SK-N-SH (cell line): ENCODE results near the gene ASPG. TPM values are rescaled to one million over a fixed set of nuclear protein-coding genes. Genes with fewer than 3 reads are reported as not detected.

ENCODE experiments used
- CTCF ChIA-PET: fragments of 300-600, 350-600 bp; formaldehyde crosslinking; extraction: SDS; loops from one replicate; lab custom pipeline; 2021; lab: Yijun Ruan, JAX
- POLR2A ChIA-PET: fragments of 350-600 bp; sonication (Branson Sonifier 250); formaldehyde crosslinking; extraction: SDS; loops from one replicate; lab custom pipeline; 2020; ENCODE audit warnings: antibody characterized with exemption, inconsistent platforms; lab: Yijun Ruan, JAX
- DNase-seq: peaks from one replicate; pipeline ENCODE4 v3.0.0; 2012
- H2AFZ ChIP-seq: fragments of 200-600 bp; sonication (generic); 2 replicates; pipeline ENCODE4 v1.8.1; 2016; ENCODE audit warnings: antibody characterized with exemption, mild to moderate bottlenecking, low read depth
- H3F3A ChIP-seq: fragments of 200-600 bp; sonication (generic); replicated peaks from 2 replicates; pipeline ENCODE3; 2016; ENCODE audit warnings: antibody characterized with exemption, mild to moderate bottlenecking; ENCODE audit not compliant: insufficient read depth
- H3K27ac ChIP-seq, 2 experiments: fragments of 200-500 bp in 1 of 2; fragments of 200-600 bp in 1 of 2; sonication (Bioruptor generic) in 1 of 2; sonication (generic), shearing (Covaris generic) in 1 of 2; 2 replicates each; pipeline versions ENCODE4 v1.5.1 to v1.6.1; 2014 to 2016; ENCODE audit warnings: low read depth in 2 of 2, inconsistent platforms in 1 of 2, low read length in 1 of 2, mild to moderate bottlenecking in 1 of 2, mixed read lengths in 1 of 2
- H3K27me3 ChIP-seq: fragments of 200-600 bp; sonication (generic), shearing (Covaris generic); 2 replicates; pipeline ENCODE4 v1.6.1; 2016; ENCODE audit warnings: mixed run types; ENCODE audit not compliant: insufficient read depth
- H3K36me3 ChIP-seq, 2 experiments: fragments of 200-500 bp in 1 of 2; fragments of 200-600 bp in 1 of 2; sonication (Bioruptor generic) in 1 of 2; sonication (generic) in 1 of 2; replicated peaks in 1 of 2; 2 replicates each; pipeline versions ENCODE3 to v1.5.1; 2014 to 2016; ENCODE audit warnings: low read length in 1 of 2, mild to moderate bottlenecking in 1 of 2; ENCODE audit not compliant: insufficient read depth in 2 of 2, control insufficient read depth in 1 of 2
- H3K4me1 ChIP-seq, 2 experiments: fragments of 200-500 bp in 1 of 2; fragments of 200-600 bp in 1 of 2; sonication (Bioruptor generic) in 1 of 2; sonication (generic), shearing (Covaris generic) in 1 of 2; 2 replicates each; pipeline versions ENCODE4 v1.5.1 to v1.6.1; 2014 to 2016; ENCODE audit warnings: low read depth in 1 of 2, low read length in 1 of 2, mixed run types in 1 of 2; ENCODE audit not compliant: insufficient read depth in 2 of 2, control insufficient read depth in 1 of 2
- H3K4me2 ChIP-seq: fragments of 200-600 bp; sonication (generic), shearing (Covaris generic); 2 replicates; pipeline ENCODE4 v1.6.1; 2017; ENCODE audit warnings: mixed run types
- H3K4me3 ChIP-seq, 2 experiments: fragments of 200-500 bp in 1 of 2; fragments of 200-600 bp in 1 of 2; sonication (Bioruptor generic) in 1 of 2; sonication (generic), shearing (Covaris generic) in 1 of 2; 2 replicates each; pipeline versions ENCODE4 v1.5.1 to v1.8.1; 2014 to 2016; ENCODE audit warnings: low read depth in 2 of 2, inconsistent platforms in 1 of 2, low read length in 1 of 2, mild to moderate bottlenecking in 1 of 2, mixed read lengths in 1 of 2, moderate library complexity in 1 of 2
- H3K79me2 ChIP-seq: fragments of 200-600 bp; sonication (generic); 2 replicates; pipeline ENCODE4 v1.8.1; 2017; ENCODE audit warnings: mild to moderate bottlenecking; ENCODE audit not compliant: insufficient read depth
- H3K9ac ChIP-seq: fragments of 200-600 bp; sonication (generic); 2 replicates; pipeline ENCODE4 v1.6.1; 2017; ENCODE audit warnings: mixed run types
- H3K9me2 ChIP-seq: fragments of 200-600 bp; sonication (generic); 2 replicates; pipeline ENCODE4 v1.6.1; 2017; ENCODE audit warnings: mixed run types
- H3K9me3 ChIP-seq: fragments of 200-600 bp; sonication (generic); 2 replicates; pipeline ENCODE4 v1.6.1; 2017; ENCODE audit warnings: mixed run types, mild to moderate bottlenecking, moderate library complexity
- H4K20me1 ChIP-seq: fragments of 200-600 bp; sonication (generic); 2 replicates; pipeline ENCODE4 v1.6.1; 2017; ENCODE audit warnings: mild to moderate bottlenecking, mixed run types; ENCODE audit not compliant: insufficient read depth
- EP300 ChIP-seq, 2 experiments: IDR thresholded peaks; 2 replicates each; pipeline versions ENCODE4 v1.4.0 to v1.6.1; 2012; ENCODE audit warnings: borderline replicate concordance in 1 of 2, low read depth in 1 of 2, low read length in 1 of 2
- FOSL2 ChIP-seq: IDR thresholded peaks from 2 replicates; pipeline ENCODE4 v1.4.0; 2012; ENCODE audit warnings: low read depth, mild to moderate bottlenecking, moderate library complexity, borderline replicate concordance
- FOXJ3 ChIP-seq: sonication (generic); formaldehyde crosslinking; IDR thresholded peaks from 2 replicates; pipeline ENCODE4 v1.5.1; 2020; ENCODE audit warnings: mild to moderate bottlenecking, missing genetic modification reagents
- GABPA ChIP-seq: IDR thresholded peaks from 2 replicates; pipeline ENCODE4 v1.4.0; 2012; ENCODE audit warnings: low read depth, mild to moderate bottlenecking
- GATA2 ChIP-seq: sonication (generic); formaldehyde crosslinking; IDR thresholded peaks from 2 replicates; pipeline ENCODE4 v1.5.0; 2020; ENCODE audit warnings: mild to moderate bottlenecking, missing genetic modification reagents
- JUND ChIP-seq: IDR thresholded peaks from 2 replicates; pipeline ENCODE4 v1.4.0; 2012
- MXI1 ChIP-seq: IDR thresholded peaks from 2 replicates; pipeline ENCODE4 v1.6.1; 2012; ENCODE audit warnings: mild to moderate bottlenecking, low read depth, low read length, improper control_type of control experiment
- NRF1 ChIP-seq: IDR thresholded peaks from 2 replicates; pipeline ENCODE4 v1.6.1; 2012; ENCODE audit warnings: low read depth, mild to moderate bottlenecking, low read length
- RCOR1 ChIP-seq: fragments of 150-350 bp; IDR thresholded peaks from 2 replicates; pipeline ENCODE4 v1.6.1; 2017; ENCODE audit warnings: antibody characterized with exemption, low read length
- SIN3A ChIP-seq: IDR thresholded peaks from 2 replicates; pipeline ENCODE4 v1.6.1; 2012; ENCODE audit warnings: low read depth, mild to moderate bottlenecking, low read length, moderate library complexity, borderline replicate concordance
- SMC3 ChIP-seq: IDR thresholded peaks from 2 replicates; pipeline ENCODE4 v1.6.1; 2012; ENCODE audit warnings: low read depth, low read length, improper control_type of control experiment
- TEAD4 ChIP-seq: IDR thresholded peaks from 2 replicates; pipeline ENCODE4 v1.4.0; 2012; ENCODE audit warnings: mild to moderate bottlenecking, borderline replicate concordance; ENCODE audit not compliant: insufficient read depth
- YY1 ChIP-seq: IDR thresholded peaks from 2 replicates; pipeline ENCODE4 v1.4.0; 2012; ENCODE audit warnings: low read depth, mild to moderate bottlenecking
- WGBS: methylation state at CpG from one replicate; pipeline ENCODE4 v1.1.6; 2017; ENCODE audit warnings: low lambda C conversion rate; 5-methylcytosine and 5-hydroxymethylcytosine counted together
- polyA plus RNA-seq, 3 experiments: library from polyadenylated mRNA; depleted of rRNA; stranded (reverse); fragments of >200 nt; gene quantifications; 2 replicates each; pipeline ENCODE4 v1.2.3, GENCODE V29; 2012
- TF ChIP-seq, protein P1 (sequence below): IDR thresholded peaks from 2 replicates; pipeline ENCODE4; 2012
- TF ChIP-seq, protein P2 (sequence below): fragments of 150-350 bp; IDR thresholded peaks from 2 replicates; pipeline ENCODE4 v1.6.1; 2016; ENCODE audit warnings: mild to moderate bottlenecking, low read depth, low read length
- TF ChIP-seq, protein P3 (sequence below): fragments of 150-350 bp; IDR thresholded peaks from 2 replicates; pipeline ENCODE4 v1.6.1; 2017; ENCODE audit warnings: antibody characterized with exemption, low read length, low read depth, borderline replicate concordance
- TF ChIP-seq, protein P4 (sequence below): fragments of 200-600 bp; sonication (generic); IDR thresholded peaks from 2 replicates; pipeline ENCODE4 v1.6.1; 2017; ENCODE audit warnings: antibody characterized with exemption, mild to moderate bottlenecking, moderate library complexity

ASPG gene
- polyA plus RNA-seq, 1 of the 3 experiments (the other 2 are of a cell fraction): not detected

DNA sequence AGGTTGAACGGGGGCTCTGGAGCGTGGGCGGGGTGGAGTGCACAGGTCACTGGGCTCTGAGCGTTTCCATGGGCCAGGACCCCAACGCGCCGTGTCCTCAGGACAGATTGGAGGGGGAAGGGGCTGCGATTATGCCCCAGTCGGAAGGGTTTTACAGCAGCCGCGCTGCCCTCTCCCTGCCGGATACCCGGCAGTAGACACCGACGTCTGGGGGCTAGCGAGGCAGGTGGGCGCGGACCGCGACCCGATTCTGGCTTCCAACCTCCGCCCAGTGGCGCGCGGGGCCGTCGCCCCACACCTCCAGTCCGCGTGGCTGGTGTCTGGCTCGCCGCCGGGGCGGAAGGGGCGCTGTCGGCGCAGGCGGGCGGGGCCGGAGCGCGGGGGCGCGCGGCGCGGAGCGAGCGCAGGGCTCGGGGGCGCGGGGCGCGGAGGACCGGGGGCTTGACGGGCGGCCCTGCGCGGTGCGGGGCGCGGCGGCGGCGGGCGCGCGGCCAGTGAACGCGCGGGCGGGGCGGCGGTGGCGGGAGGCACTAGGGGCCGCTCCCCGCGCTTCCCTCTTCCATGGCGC is 50.5 kb downstream of the ASPG start:
- Histone ChIP-seq H3K4me2 (no peak overlapping the region), H3K79me2 (no peaks in the 10 kb centered on the region), H3K36me3 (no peaks in the 10 kb centered on the region), H3F3A (no peaks in the 10 kb centered on the region), H4K20me1 (no peaks in the 10 kb centered on the region), H3K9ac (no peak overlapping the region), H2AFZ (no peak overlapping the region), H3K4me1 (peaks cover 0 to 46% of the 10 kb centered on the region in 2 experiments; a peak in 1 of 4 replicates), H3K9me2 (no peaks in the 10 kb centered on the region), H3K27me3 (peaks cover 17% of the 10 kb centered on the region), H3K9me3 (no peaks in the 10 kb centered on the region), H3K4me3 (peak overlapping the region in 1 of 2 experiments; percentile 70; a peak in 2 of 4 replicates), H3K27ac (peak overlapping the region in 1 of 2 experiments; percentile 85; a peak in 2 of 4 replicates)
- DNase-seq: peak; percentile 90
- CTCF ChIA-PET: interaction anchor here (0.9 kb wide), 1 partner anchor 428 kb away, joined by 4 read pairs; no protein-coding TSS in a partner anchor
- POLR2A ChIA-PET: no interaction called here
- TF ChIP-seq, protein P1, sequence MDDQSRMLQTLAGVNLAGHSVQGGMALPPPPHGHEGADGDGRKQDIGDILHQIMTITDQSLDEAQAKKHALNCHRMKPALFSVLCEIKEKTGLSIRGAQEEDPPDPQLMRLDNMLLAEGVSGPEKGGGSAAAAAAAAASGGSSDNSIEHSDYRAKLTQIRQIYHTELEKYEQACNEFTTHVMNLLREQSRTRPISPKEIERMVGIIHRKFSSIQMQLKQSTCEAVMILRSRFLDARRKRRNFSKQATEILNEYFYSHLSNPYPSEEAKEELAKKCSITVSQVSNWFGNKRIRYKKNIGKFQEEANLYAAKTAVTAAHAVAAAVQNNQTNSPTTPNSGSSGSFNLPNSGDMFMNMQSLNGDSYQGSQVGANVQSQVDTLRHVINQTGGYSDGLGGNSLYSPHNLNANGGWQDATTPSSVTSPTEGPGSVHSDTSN: no peak
- TF ChIP-seq, protein P2, sequence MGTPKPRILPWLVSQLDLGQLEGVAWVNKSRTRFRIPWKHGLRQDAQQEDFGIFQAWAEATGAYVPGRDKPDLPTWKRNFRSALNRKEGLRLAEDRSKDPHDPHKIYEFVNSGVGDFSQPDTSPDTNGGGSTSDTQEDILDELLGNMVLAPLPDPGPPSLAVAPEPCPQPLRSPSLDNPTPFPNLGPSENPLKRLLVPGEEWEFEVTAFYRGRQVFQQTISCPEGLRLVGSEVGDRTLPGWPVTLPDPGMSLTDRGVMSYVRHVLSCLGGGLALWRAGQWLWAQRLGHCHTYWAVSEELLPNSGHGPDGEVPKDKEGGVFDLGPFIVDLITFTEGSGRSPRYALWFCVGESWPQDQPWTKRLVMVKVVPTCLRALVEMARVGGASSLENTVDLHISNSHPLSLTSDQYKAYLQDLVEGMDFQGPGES: no peak
- TF ChIP-seq EP300 (IDR thresholded peaks at IDR 0.05; ENCODE audit: borderline replicate concordance in 1 of 2, low read depth in 1 of 2, low read length in 1 of 2): no peak
- no peak for TF ChIP-seq TEAD4
- no peak for TF ChIP-seq JUND
- TF ChIP-seq, protein P3, sequence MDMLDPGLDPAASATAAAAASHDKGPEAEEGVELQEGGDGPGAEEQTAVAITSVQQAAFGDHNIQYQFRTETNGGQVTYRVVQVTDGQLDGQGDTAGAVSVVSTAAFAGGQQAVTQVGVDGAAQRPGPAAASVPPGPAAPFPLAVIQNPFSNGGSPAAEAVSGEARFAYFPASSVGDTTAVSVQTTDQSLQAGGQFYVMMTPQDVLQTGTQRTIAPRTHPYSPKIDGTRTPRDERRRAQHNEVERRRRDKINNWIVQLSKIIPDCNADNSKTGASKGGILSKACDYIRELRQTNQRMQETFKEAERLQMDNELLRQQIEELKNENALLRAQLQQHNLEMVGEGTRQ: no peak
- TF ChIP-seq SMC3: no peak
- no peak for TF ChIP-seq FOXJ3
- no peak for TF ChIP-seq GABPA
- TF ChIP-seq NRF1: no peak
- TF ChIP-seq MXI1: no peak
- TF ChIP-seq GATA2 (CRISPR knock-in tag): no peak
- no peak for TF ChIP-seq FOSL2
- TF ChIP-seq, protein P4, sequence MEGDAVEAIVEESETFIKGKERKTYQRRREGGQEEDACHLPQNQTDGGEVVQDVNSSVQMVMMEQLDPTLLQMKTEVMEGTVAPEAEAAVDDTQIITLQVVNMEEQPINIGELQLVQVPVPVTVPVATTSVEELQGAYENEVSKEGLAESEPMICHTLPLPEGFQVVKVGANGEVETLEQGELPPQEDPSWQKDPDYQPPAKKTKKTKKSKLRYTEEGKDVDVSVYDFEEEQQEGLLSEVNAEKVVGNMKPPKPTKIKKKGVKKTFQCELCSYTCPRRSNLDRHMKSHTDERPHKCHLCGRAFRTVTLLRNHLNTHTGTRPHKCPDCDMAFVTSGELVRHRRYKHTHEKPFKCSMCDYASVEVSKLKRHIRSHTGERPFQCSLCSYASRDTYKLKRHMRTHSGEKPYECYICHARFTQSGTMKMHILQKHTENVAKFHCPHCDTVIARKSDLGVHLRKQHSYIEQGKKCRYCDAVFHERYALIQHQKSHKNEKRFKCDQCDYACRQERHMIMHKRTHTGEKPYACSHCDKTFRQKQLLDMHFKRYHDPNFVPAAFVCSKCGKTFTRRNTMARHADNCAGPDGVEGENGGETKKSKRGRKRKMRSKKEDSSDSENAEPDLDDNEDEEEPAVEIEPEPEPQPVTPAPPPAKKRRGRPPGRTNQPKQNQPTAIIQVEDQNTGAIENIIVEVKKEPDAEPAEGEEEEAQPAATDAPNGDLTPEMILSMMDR: no peak
- no peak for TF ChIP-seq SIN3A
- TF ChIP-seq RCOR1: no peak
- TF ChIP-seq YY1: no peak
- 13% methylated on average over 3 of the region's 78 CpGs for WGBS
